Ovary (tissue), 3 donors: ENCODE measurements around the gene COL23A1.

Source experiments
- CTCF ChIP-seq, 3 donors: fragments of 450-650 bp in 2 of 3; fragments of 200-600 bp in 1 of 3; IDR thresholded peaks; one replicate each; pipeline versions ENCODE4 v1.5.1 to v1.8.0; 2016 to 2022; ENCODE audit warnings: antibody characterized with exemption in 3 of 3, mild to moderate bottlenecking in 1 of 3
- POLR2A ChIP-seq: fragments of 450-650 bp; IDR thresholded peaks from one replicate; pipeline ENCODE4 v1.6.1; 2017; ENCODE audit warnings: antibody characterized with exemption, mild to moderate bottlenecking, moderate library complexity
- donor health status: DM: no; HTN: no; CAD: no.

- no peak for TF ChIP-seq CTCF (IDR thresholded peaks at IDR 0.05)
- no peak for TF ChIP-seq POLR2A
These were observed 164.5 kb downstream of the COL23A1 start for GRCh38 chr5:178425621-178426068.
